Stimulated activated CD8-positive, alpha-beta memory T cell treated with anti-CD3 and anti-CD28 coated beads, Interleukin-4, amount 100 ng/mL, for 1 hour (primary cell): ENCODE results near the gene CADPS2.
"Not testable (repeated sequence)": the region's sequence is repeated elsewhere in the genome, so short reads cannot be mapped to it uniquely, and the experiment has no call there.

Experiments
- DNase-seq, 2 donors: peaks; one replicate each; pipeline ENCODE4 v3.0.0-alpha.2; 2020; ENCODE audit warnings: low read depth in 2 of 2, low spot score in 1 of 2

CADPS2 gene

DNA sequence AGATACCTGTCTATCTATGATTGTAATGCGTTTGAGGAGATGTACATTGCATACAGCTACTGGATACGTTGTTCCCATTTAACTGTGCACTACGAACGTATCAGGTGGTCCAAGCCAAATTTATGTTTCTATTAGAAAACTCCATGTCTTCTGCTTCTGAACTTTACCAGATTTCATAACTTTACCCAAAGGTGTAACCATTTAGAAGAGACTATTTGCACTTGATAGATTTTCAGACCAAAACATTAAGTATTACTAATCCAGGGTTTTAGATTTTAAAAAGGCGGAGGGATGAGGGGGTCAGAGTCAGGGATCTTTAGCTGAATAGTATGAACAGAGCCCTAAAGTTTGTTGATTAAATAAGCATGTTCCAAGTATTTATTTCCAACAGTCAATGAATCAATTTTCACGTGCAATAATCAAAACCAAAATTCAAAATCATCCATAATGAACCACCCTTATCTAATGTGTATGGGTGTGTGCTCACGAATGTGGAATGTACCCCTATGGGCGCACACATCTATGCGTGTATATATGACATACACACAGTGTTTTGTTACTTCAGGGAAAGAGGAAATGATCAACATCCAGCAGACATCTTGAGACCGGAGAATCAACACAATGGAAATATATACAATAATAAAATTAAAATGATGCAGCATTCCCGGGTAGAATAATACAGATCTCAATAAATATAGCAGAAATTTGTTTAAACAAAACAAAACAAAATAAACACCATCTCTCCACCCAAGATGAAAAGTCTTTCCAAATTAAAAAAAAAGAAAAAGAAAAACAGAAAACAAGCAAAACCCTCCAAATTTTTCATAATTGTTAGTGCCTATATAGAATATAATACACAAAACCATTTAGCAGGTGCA, 585.1 kb downstream of the CADPS2 start:
- no peak for DNase-seq

- DNase-seq = no peak
Measured at GRCh38 chr7:122300211-122300932, 585.9 kb downstream of the CADPS2 start.

GRCh38 chr7:122299624-122300210, 586.5 kb downstream of the CADPS2 start:
- no peak for DNase-seq

GRCh38 chr7:122298618-122299017, 587.6 kb downstream of the CADPS2 start:
- no peak for DNase-seq

DNA sequence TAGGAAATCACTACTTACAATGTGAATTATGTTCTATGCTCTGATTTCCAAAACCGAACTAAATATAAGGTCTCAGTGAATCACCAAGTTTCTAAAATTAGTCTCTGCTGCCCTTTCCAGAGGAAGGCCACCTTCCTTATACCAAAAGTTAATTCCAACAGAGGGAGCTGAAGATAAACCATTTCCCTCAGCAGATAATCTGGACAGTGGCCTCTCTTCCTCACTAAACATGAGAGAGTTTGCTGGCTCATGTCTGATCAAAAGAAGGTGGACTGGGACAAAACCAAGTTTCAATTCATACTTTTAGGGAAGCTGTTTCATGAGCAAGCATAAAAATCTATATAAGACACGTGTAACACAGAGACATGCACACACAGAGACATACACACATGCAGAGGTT, 588.1 kb downstream of the CADPS2 start:
- DNase-seq = no peak

DNA sequence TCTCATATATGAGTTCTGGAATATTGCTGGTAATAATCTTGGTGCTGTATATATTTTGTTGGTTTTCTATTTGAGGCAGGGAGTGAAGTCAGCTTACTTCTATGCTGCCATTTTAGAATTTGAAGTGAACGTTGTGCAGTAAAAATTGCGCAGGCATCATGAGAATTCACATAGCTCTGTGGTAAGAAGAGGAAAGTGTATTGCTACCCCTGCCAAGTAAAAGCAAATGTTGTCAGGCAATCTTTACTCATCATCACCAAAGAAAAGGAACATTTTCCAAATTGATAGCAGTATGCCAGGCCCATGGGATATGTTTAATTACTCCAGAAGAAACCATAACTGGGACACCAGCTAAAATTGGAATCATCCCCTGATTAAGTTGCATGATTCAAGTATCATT, 595.1 kb downstream of the CADPS2 start:
- no peak for DNase-seq

GRCh38 chr7:122290476-122290875, 595.8 kb downstream of the CADPS2 start:
- DNase-seq = no peak

GRCh38 chr7:122289426-122289825, 596.8 kb downstream of the CADPS2 start:
- DNase-seq = no peak

- DNase-seq = not testable (repeated sequence)
Measured at GRCh38 chr7:122284608-122285007, 601.7 kb downstream of the CADPS2 start.

DNA sequence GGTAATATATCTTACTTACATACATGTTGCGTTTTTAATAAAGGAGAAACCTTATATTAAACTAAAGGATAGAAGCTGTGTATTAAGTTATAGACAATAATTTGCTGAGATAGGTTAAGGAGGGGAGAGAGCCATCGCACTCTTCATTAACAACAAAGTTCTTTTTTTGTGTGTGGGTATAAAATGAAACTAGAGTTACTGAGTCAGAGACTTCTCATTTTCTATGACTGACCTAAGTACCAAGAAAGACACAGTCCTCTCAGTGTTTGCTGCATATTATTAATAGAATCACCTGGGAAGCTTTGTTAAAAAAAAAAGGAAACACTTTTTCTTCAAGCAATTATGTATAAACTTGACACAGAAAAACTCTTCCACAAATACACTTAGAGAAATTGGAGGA, 613.1 kb downstream of the CADPS2 start:
- DNase-seq = no peak

- DNase-seq = no peak
Measured at GRCh38 chr7:122269241-122269640, 617.0 kb downstream of the CADPS2 start.
